TTC549 (cell line): Measurements from ENCODE around the gene STATH.
"Not testable (repeated sequence)": the region's sequence is repeated elsewhere in the genome, so short reads cannot be mapped to it uniquely, and the experiment has no call there.

ENCODE experiments used
- FAIRE-seq: peaks from 2 replicates; lab custom pipeline; 2012; peaks lifted over from hg19 to GRCh38; lab: Jason Lieb, UNC

STATH gene

GRCh38 chr4:69995526-69996016 lies at the start of gene STATH:
STATH (plus strand) TSS chr4:69995966; CDS start chr4:69998438, 2,472 bp downstream.
- FAIRE-seq, result no peak

- FAIRE-seq, result no peak
Observed at GRCh38 chr4:69951602-69952001, 44.2 kb upstream of the STATH start.

GRCh38 chr4:69957209-69957608 lies 38.6 kb upstream of the STATH start:
- FAIRE-seq, result no peak

- no peak for FAIRE-seq
Observed at GRCh38 chr4:69965628-69966027, 30.1 kb upstream of the STATH start, which contains the start of gene CSN2. CSN2 (minus strand) TSS chr4:69965728; CDS start chr4:69960995, 4,733 bp downstream.

- FAIRE-seq, result no peak
Observed at GRCh38 chr4:69970071-69970470, 25.7 kb upstream of the STATH start.

- FAIRE-seq, result no peak
Observed at GRCh38 chr4:69974631-69975030, 21.1 kb upstream of the STATH start.

- no peak for FAIRE-seq
Observed at GRCh38 chr4:69977582-69977981, 18.2 kb upstream of the STATH start.

- no peak for FAIRE-seq
Observed at GRCh38 chr4:69984030-69984443, 11.7 kb upstream of the STATH start.

GRCh38 chr4:69986663-69987062 lies 9.1 kb upstream of the STATH start:
- FAIRE-seq, result no peak

GRCh38 chr4:69991016-69991415 lies 4.8 kb upstream of the STATH start:
- no peak for FAIRE-seq

GRCh38 chr4:69994782-69995181 lies 984 bp upstream of the STATH start:
- FAIRE-seq, result no peak

GRCh38 chr4:69999420-69999819 lies 3.7 kb downstream of the STATH start:
- no peak for FAIRE-seq

- no peak for FAIRE-seq
Observed at GRCh38 chr4:70000711-70001110, 4.9 kb downstream of the STATH start.

GRCh38 chr4:70002507-70002906 lies 6.7 kb downstream of the STATH start:
- no peak for FAIRE-seq

- FAIRE-seq, result no peak
Observed at GRCh38 chr4:70008771-70009170, 13.0 kb downstream of the STATH start.

GRCh38 chr4:70019006-70019405 lies 23.2 kb downstream of the STATH start:
- FAIRE-seq, result not testable (repeated sequence)

- no peak for FAIRE-seq
Observed at GRCh38 chr4:70023218-70023617, 27.5 kb downstream of the STATH start.

- no peak for FAIRE-seq
Observed at GRCh38 chr4:70027011-70027410, 31.2 kb downstream of the STATH start.

GRCh38 chr4:70028159-70028558 lies 32.4 kb downstream of the STATH start, which contains the start of gene HTN3:
HTN3 (plus strand) TSS chr4:70028459; CDS start chr4:70030741, 2,282 bp downstream.
- not testable (repeated sequence) for FAIRE-seq

- FAIRE-seq, result not testable (repeated sequence)
Observed at GRCh38 chr4:70037559-70037958, 41.8 kb downstream of the STATH start.

GRCh38 chr4:70039928-70040327 lies 44.2 kb downstream of the STATH start:
- not testable (repeated sequence) for FAIRE-seq

- FAIRE-seq, result no peak
Observed at GRCh38 chr4:70041652-70042286, 46.0 kb downstream of the STATH start.

GRCh38 chr4:70050138-70050537 lies 54.4 kb downstream of the STATH start, which contains the start of gene HTN1:
HTN1 (plus strand) TSS chr4:70050438; CDS start chr4:70053077, 2,639 bp downstream.
- FAIRE-seq, result not testable (repeated sequence)
